HepG2 (cell line): ENCODE measurements around the gene TOP2A. TPM values are rescaled to one million over a fixed set of nuclear protein-coding genes. Genes with fewer than 3 reads are reported as not detected.

Experiments
- polyA plus RNA-seq, 8 experiments: library from polyadenylated mRNA; depleted of rRNA in 3 of 8; stranded (reverse) in 7 of 8; unstranded in 1 of 8; fragments of >200 nt; fragmentation: Illumina TruSeq in 4 of 8; extraction: Trizol in 4 of 8; gene quantifications; 2 replicates each; pipeline versions ENCODE4 v1.2.1 to v1.2.3, GENCODE V29; 2011 to 2016; ENCODE audit warnings: low read depth in 4 of 8, missing spikeins in 1 of 8, mixed read lengths in 1 of 8; ENCODE audit not compliant: insufficient read depth in 1 of 8
- small RNA-seq, 3 experiments: library from RNA; depleted of rRNA; stranded (forward); fragments of <200 nt; gene quantifications; one replicate each; pipeline ENCODE3, GENCODE V24; 2012; ENCODE audit warnings: low read depth in 2 of 3, low replicate concordance in 1 of 3; ENCODE audit not compliant: insufficient read length in 3 of 3, insufficient read depth in 2 of 3
- total RNA-seq, 5 experiments: library from RNA; depleted of rRNA; stranded (reverse); fragments of >200 nt; fragmentation: Illumina TruSeq; extraction: Trizol; gene quantifications; 2 replicates each; pipeline ENCODE4 v1.2.3, GENCODE V29; 2016; ENCODE audit warnings: low read depth in 1 of 5

Gene TOP2A
- total and polyA plus RNA-seq, 2 of the 13 experiments (the other 11 are each of a cell fraction or from before 2014, with no cell fraction given): 108 to 327 TPM

Small RNAs within 50 kb of the gene (small RNA-seq; reads per million reads assigned to genes)
- gene RF00019 (0 reads per million in 3 experiments), gene RNA5SP441 (0 reads per million in 3 experiments)

Other genes starting within 250 kb of the TOP2A start
- gene RAPGEFL1, start 240.4 kb downstream of the TOP2A start, total RNA-seq (2016; rRNA removed; fragmentation: Illumina TruSeq; extraction: Trizol): 1.1 and 4.5 TPM in 2 replicates
- gene RAPGEFL1, start 240.4 kb downstream of the TOP2A start, polyA plus RNA-seq (2011; rRNA removed): 7.3 and 7.8 TPM in 2 replicates
- gene WIPF2, start 198.6 kb downstream of the TOP2A start, total RNA-seq (2016; rRNA removed; fragmentation: Illumina TruSeq; extraction: Trizol): 10.8 and 11.8 TPM in 2 replicates
- gene WIPF2, start 198.6 kb downstream of the TOP2A start, polyA plus RNA-seq (2011; rRNA removed): 7.2 and 8.3 TPM in 2 replicates
- gene CDC6, start 130.0 kb downstream of the TOP2A start, total RNA-seq (2016; rRNA removed; fragmentation: Illumina TruSeq; extraction: Trizol): 114 and 154 TPM in 2 replicates
- gene CDC6, start 130.0 kb downstream of the TOP2A start, polyA plus RNA-seq (2011; rRNA removed): 10.7 and 17.4 TPM in 2 replicates
- 8.6 and 8.9 TPM in 2 replicates for gene RARA, start 108.7 kb downstream of the TOP2A start, total RNA-seq (2016; rRNA removed; fragmentation: Illumina TruSeq; extraction: Trizol)
- gene RARA, start 108.7 kb downstream of the TOP2A start, polyA plus RNA-seq (2011; rRNA removed): 6.0 and 6.4 TPM in 2 replicates
- not detected in 2 replicates for gene GJD3, start 53.2 kb downstream of the TOP2A start, total RNA-seq (2016; rRNA removed; fragmentation: Illumina TruSeq; extraction: Trizol)
- gene GJD3, start 53.2 kb downstream of the TOP2A start, polyA plus RNA-seq (2011; rRNA removed): not detected in 2 replicates
- 4.1 and 4.9 TPM in 2 replicates for gene IGFBP4, start 25.6 kb upstream of the TOP2A start, total RNA-seq (2016; rRNA removed; fragmentation: Illumina TruSeq; extraction: Trizol)
- 43.6 and 49.0 TPM in 2 replicates for gene IGFBP4, start 25.6 kb upstream of the TOP2A start, polyA plus RNA-seq (2011; rRNA removed)
- gene TNS4, start 83.7 kb upstream of the TOP2A start, total RNA-seq (2016; rRNA removed; fragmentation: Illumina TruSeq; extraction: Trizol): 0.58 TPM in 2 replicates
- 1.7 and 2.1 TPM in 2 replicates for gene TNS4, start 83.7 kb upstream of the TOP2A start, polyA plus RNA-seq (2011; rRNA removed)
- 0.04 TPM in 1 of 2 replicates, not detected in the other for gene CCR7, start 147.6 kb upstream of the TOP2A start, total RNA-seq (2016; rRNA removed; fragmentation: Illumina TruSeq; extraction: Trizol)
- gene CCR7, start 147.6 kb upstream of the TOP2A start, polyA plus RNA-seq (2011; rRNA removed): 0.53 and 0.55 TPM in 2 replicates
- 127 and 168 TPM in 2 replicates for gene SMARCE1, start 229.9 kb upstream of the TOP2A start, total RNA-seq (2016; rRNA removed; fragmentation: Illumina TruSeq; extraction: Trizol)
- gene SMARCE1, start 229.9 kb upstream of the TOP2A start, polyA plus RNA-seq (2011; rRNA removed): 34.6 and 43.5 TPM in 2 replicates
- not detected in 2 replicates for gene KRT222, start 247.3 kb upstream of the TOP2A start, total RNA-seq (2016; rRNA removed; fragmentation: Illumina TruSeq; extraction: Trizol)
- not detected in 2 replicates for gene KRT222, start 247.3 kb upstream of the TOP2A start, polyA plus RNA-seq (2011; rRNA removed)